Esophagus muscularis mucosa (tissue), 3 donors: ENCODE data around the gene DDI2.

ENCODE experiments used
- POLR2A ChIP-seq: fragments of 450-650 bp; IDR thresholded peaks from one replicate; pipeline ENCODE4 v1.6.1; 2017; ENCODE audit warnings: antibody characterized with exemption, moderate library complexity, mild to moderate bottlenecking, low read depth
- POLR2AphosphoS5 ChIP-seq, 2 donors: sonication (generic); formaldehyde crosslinking; IDR thresholded peaks; one replicate each; pipeline ENCODE4 v1.6.1; 2017; ENCODE audit warnings: antibody characterized with exemption in 2 of 2
- TF ChIP-seq, protein P1 (sequence below), 3 experiments: fragments of 200-600 bp in 2 of 3; fragments of 450-650 bp in 1 of 3; sonication (generic) in 2 of 3; IDR thresholded peaks; one replicate each; pipeline ENCODE4 v1.5.1; 2017 to 2019; ENCODE audit warnings: antibody characterized with exemption in 3 of 3, mild to moderate bottlenecking in 2 of 3, moderate library complexity in 1 of 3

DNA sequence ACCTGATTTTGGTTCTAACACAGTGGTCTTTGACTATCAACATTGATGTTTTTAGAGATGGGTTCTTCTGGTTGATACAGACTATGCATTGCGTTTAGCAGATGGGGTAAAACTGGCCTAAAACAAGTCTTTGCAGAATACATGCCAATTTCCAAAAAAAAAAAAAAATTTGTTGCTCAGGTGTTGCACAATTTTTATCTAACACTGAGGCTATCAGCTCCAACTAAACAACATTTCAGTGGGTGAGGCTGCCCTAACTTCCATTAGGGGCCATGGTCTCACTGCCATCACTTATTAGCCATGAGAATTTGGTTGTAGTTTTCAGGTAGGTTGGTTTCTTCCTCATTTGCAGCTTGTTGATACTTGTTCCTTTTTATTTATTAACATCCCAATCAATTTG, 46.4 kb upstream of the DDI2 start:
- TF ChIP-seq, protein P1, sequence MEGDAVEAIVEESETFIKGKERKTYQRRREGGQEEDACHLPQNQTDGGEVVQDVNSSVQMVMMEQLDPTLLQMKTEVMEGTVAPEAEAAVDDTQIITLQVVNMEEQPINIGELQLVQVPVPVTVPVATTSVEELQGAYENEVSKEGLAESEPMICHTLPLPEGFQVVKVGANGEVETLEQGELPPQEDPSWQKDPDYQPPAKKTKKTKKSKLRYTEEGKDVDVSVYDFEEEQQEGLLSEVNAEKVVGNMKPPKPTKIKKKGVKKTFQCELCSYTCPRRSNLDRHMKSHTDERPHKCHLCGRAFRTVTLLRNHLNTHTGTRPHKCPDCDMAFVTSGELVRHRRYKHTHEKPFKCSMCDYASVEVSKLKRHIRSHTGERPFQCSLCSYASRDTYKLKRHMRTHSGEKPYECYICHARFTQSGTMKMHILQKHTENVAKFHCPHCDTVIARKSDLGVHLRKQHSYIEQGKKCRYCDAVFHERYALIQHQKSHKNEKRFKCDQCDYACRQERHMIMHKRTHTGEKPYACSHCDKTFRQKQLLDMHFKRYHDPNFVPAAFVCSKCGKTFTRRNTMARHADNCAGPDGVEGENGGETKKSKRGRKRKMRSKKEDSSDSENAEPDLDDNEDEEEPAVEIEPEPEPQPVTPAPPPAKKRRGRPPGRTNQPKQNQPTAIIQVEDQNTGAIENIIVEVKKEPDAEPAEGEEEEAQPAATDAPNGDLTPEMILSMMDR (IDR thresholded peaks at IDR 0.05), result no peak
- TF ChIP-seq POLR2AphosphoS5 (IDR thresholded peaks at IDR 0.05) (no peak), POLR2A (no peak)
